Stimulated activated memory B cell treated with anti-CD40 and anti-IgM and Interleukin-4, amounts not matched to agents 10 μg/mL and 1 μg/mL and 100 μg/mL, for 72 hours (primary cell): Measurements from ENCODE around the gene LRRN1.

ENCODE experiments used
- ATAC-seq: fragments of 150-1000 bp; cut with Tn5 transposase; 2 replicates; pipeline ENCODE4 v1.10.0; 2021
- H3K27ac Mint-ChIP-seq: one replicate; pipeline ENCODE4 v1.8.0; 2022; ENCODE audit warnings: mild to moderate bottlenecking, mixed read lengths
- H3K27me3 Mint-ChIP-seq: one replicate; pipeline ENCODE4 v1.8.0; 2022; ENCODE audit warnings: mixed read lengths
- H3K36me3 Mint-ChIP-seq: one replicate; pipeline ENCODE4 v1.8.0; 2022; ENCODE audit warnings: mixed read lengths
- H3K4me1 Mint-ChIP-seq: one replicate; pipeline ENCODE4 v1.8.0; 2022; ENCODE audit warnings: mixed read lengths
- H3K4me3 Mint-ChIP-seq: one replicate; pipeline ENCODE4 v1.8.0; 2022; ENCODE audit warnings: mild to moderate bottlenecking, moderate library complexity, mixed read lengths
- H3K9me3 Mint-ChIP-seq: one replicate; pipeline ENCODE4 v1.8.0; 2022; ENCODE audit warnings: mixed read lengths

LRRN1 gene

DNA sequence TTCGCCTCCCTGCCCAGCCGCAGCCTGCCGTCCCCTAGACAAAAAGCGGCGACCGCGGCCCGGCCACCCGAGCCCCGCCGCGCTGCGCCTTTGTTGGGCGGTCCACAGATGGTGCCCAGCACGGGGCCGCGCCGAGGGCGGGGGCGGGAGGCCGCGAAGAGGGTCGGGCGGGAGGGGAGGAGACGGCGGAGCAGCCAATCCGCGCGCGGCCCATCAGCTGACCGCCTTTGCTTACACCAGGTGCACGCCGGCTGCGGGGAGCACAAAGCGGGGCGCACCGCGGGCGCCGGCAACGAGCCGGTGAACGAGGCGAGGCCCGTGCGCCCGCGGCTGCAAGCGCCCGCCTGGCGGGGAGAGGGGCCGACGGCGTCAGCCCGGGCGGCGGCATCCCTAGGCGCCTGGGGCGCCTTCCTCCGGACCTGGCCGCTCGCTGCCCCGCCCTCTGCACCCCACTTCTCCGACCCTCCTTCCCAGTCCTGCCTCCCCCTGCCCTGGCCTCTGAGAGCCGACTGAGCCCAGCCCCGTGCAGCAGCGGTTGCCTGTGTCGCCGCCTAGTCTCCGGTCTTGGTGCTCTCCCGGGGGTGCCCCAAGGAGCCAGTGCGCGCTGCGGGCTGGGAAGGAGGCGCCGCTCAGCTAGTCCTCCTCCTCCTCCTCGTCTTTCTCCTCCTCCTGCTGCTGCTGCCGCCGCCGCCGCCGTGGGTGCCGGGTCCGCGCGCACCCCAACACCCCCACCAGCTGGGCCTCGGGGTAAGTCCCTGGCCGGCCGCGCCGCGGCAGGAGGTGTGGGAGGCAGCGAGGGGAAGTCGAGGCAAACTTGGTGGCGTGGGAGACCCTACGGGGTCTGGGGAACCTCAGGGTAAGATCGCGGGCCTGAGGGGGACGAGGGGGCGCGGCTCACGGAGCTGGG is at the start of gene LRRN1:
Gene LRRN1 (plus strand): TSS at position 259 of the 907 bp plus-strand sequence. CDS start 45,211 bp downstream, outside the sequence.
- Mint-ChIP-seq H3K4me1 (peaks cover 31% of the 10 kb centered on the region), H3K4me3 (peak within 1 kb of the TSS; percentile 93), H3K27me3 (peaks cover 12% of the 10 kb centered on the region), H3K27ac (peak within 1 kb of the TSS; percentile 81), H3K36me3 (peaks cover 3% of the 10 kb centered on the region), H3K9me3 (peaks cover 1% of the 10 kb centered on the region)
- ATAC-seq, result peak; percentile 90

- no peaks in the 10 kb centered on the region for H3K27me3 Mint-ChIP-seq
- H3K9me3 Mint-ChIP-seq, result no peaks in the 10 kb centered on the region
- ATAC-seq, result no peak
- no peak overlapping the region for H3K27ac Mint-ChIP-seq
- H3K4me3 Mint-ChIP-seq, result no peak overlapping the region
- H3K4me1 Mint-ChIP-seq, result peaks cover 9% of the 10 kb centered on the region
- no peaks in the 10 kb centered on the region for H3K36me3 Mint-ChIP-seq
Observed at GRCh38 chr3:3753416-3753815, 45.8 kb upstream of the LRRN1 start.

- no peak overlapping the region for H3K4me3 Mint-ChIP-seq
- H3K27ac Mint-ChIP-seq, result no peak overlapping the region
- H3K27me3 Mint-ChIP-seq, result peaks cover 7% of the 10 kb centered on the region
- no peak for ATAC-seq
- no peaks in the 10 kb centered on the region for H3K4me1 Mint-ChIP-seq
- no peaks in the 10 kb centered on the region for H3K36me3 Mint-ChIP-seq
- no peaks in the 10 kb centered on the region for H3K9me3 Mint-ChIP-seq
Observed at GRCh38 chr3:3765661-3766060, 33.6 kb upstream of the LRRN1 start.

DNA sequence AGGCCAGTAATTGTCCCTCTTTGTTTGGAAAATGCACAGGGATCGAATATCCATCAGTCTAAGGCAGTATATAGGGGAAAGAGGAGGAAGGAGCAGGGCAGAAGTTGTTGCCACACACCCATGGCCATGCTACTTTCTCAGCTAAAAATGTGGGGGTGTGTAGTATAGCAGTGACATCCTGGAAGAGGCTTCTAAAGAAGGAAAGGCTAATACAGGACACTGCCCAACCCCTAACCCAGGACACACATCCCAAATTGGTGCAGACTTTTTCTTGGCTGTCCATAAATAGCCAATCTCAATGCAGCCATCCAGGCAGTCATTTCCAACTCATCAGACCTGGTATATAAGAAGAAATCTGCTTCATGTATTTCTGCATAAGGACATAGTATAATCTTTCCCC is 33.1 kb upstream of the LRRN1 start:
- H3K9me3 Mint-ChIP-seq, result no peaks in the 10 kb centered on the region
- no peaks in the 10 kb centered on the region for H3K36me3 Mint-ChIP-seq
- no peak overlapping the region for H3K27ac Mint-ChIP-seq
- no peak for ATAC-seq
- no peak overlapping the region for H3K4me3 Mint-ChIP-seq
- no peaks in the 10 kb centered on the region for H3K4me1 Mint-ChIP-seq
- H3K27me3 Mint-ChIP-seq, result peaks cover 7% of the 10 kb centered on the region

DNA sequence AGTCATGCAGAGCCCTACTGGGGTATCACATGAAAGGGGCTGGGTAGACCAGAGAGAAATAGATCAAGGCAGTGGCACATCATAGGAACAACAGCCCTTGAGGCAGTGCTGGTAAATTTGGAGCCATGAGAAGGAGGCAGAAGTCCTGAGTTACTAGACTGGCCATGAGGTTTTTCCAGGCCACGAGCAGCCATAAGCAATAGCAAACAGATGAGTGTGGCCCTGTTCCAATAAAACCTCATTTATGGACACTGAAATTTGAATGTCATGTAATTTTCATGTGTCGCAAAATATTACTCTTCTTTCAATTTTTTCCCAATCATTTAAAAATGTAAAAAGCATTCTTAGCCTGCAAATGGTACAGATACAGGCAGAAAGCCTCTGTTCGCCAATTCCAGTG is 28.1 kb upstream of the LRRN1 start:
- ATAC-seq, result no peak
- H3K9me3 Mint-ChIP-seq, result peaks cover 7% of the 10 kb centered on the region
- H3K36me3 Mint-ChIP-seq, result peaks cover 19% of the 10 kb centered on the region
- H3K4me1 Mint-ChIP-seq, result no peaks in the 10 kb centered on the region
- H3K4me3 Mint-ChIP-seq, result no peak overlapping the region
- no peak overlapping the region for H3K27ac Mint-ChIP-seq
- H3K27me3 Mint-ChIP-seq, result no peaks in the 10 kb centered on the region

GRCh38 chr3:3771567-3771966 is 27.7 kb upstream of the LRRN1 start:
- peaks cover 10% of the 10 kb centered on the region for H3K9me3 Mint-ChIP-seq
- H3K4me1 Mint-ChIP-seq, result no peaks in the 10 kb centered on the region
- H3K36me3 Mint-ChIP-seq, result peaks cover 24% of the 10 kb centered on the region
- ATAC-seq, result no peak
- H3K27me3 Mint-ChIP-seq, result no peaks in the 10 kb centered on the region
- H3K27ac Mint-ChIP-seq, result no peak overlapping the region
- no peak overlapping the region for H3K4me3 Mint-ChIP-seq

DNA sequence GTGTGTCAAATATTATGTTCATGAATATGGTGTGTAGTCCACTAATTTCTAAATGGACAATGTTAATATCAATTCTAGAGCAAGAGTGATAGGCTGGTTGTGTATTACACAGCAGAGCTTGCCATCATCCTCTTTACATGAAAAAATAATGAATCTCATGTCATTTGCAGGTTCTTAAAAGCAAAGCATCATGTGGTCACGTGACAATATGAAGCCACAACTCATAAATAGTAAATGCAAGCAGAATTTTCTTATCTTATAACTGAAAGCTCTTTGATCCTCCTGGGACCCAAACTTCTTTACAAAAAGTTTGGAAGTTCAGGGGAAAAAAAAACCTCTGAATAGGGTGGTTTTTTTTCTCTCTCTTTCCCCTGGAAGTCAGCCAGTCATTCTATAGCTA is 26.9 kb upstream of the LRRN1 start:
- Mint-ChIP-seq H3K4me3 (no peak overlapping the region), H3K27me3 (no peaks in the 10 kb centered on the region), H3K4me1 (no peaks in the 10 kb centered on the region), H3K36me3 (peaks cover 32% of the 10 kb centered on the region), H3K9me3 (peaks cover 12% of the 10 kb centered on the region), H3K27ac (no peak overlapping the region)
- no peak for ATAC-seq

DNA sequence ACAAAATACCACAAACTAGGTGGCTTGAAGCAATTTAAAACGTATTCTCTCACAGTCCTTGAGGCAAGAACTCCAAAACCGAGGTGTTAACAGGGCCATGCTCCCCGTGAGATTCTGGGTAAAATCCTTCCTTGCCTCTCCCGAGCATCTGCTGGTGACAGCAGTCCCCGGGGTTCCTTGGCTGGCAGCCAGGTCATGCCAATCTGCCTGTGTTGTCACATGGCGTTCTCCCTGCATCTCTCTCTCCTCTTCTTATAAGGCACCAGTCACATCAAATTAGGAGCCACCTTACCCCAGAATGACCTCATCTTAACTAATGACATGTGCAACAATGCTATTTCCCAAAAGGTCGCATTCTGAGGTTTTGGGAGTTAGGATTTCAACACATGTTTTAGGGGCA is 26.3 kb upstream of the LRRN1 start:
- Mint-ChIP-seq H3K27ac (no peak overlapping the region), H3K4me1 (no peaks in the 10 kb centered on the region), H3K27me3 (no peaks in the 10 kb centered on the region), H3K36me3 (peaks cover 33% of the 10 kb centered on the region), H3K9me3 (peaks cover 12% of the 10 kb centered on the region), H3K4me3 (no peak overlapping the region)
- ATAC-seq, result no peak

DNA sequence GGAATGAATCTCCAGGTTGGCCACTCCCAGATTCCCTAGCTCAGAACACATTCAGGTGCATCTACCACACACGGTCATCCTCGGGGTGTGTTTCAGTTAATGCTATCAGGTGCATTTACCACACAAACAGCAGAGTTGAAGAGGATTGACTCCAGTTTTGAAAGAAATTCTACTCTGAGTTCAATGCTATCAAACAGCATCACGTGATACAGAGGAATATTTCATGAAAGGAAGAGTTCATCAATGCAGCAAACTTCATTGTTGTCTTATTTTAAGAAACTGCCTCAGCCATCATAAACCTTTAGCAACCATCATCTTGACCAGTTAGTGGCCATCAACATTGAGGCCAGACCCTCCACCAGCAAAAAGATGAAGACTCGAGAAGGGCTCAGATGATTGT is 22.6 kb upstream of the LRRN1 start:
- Mint-ChIP-seq H3K27me3 (no peaks in the 10 kb centered on the region), H3K9me3 (peaks cover 12% of the 10 kb centered on the region), H3K4me1 (no peaks in the 10 kb centered on the region), H3K36me3 (peaks cover 33% of the 10 kb centered on the region), H3K27ac (no peak overlapping the region), H3K4me3 (no peak overlapping the region)
- ATAC-seq, result no peak

DNA sequence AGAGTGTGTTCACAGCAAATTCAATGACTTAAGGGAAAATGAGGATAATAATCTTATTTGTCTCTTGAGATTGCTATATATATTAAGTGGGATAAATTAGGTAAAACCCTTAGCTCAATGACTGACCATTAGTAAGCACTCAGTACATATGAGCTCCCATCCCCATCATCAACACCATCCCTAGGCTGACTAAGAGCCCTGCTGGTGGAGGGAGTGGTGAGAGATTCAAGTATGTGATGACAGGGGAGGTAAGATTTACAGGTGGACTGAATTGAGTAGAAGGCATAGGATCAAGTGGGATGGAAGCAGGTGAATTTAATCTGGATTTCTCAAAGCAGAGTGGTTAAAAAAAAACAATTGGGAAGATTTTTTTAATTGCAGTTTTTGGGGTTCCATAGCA is 21.0 kb upstream of the LRRN1 start:
- no peak overlapping the region for H3K4me3 Mint-ChIP-seq
- peaks cover 33% of the 10 kb centered on the region for H3K36me3 Mint-ChIP-seq
- H3K4me1 Mint-ChIP-seq, result no peaks in the 10 kb centered on the region
- H3K27me3 Mint-ChIP-seq, result no peaks in the 10 kb centered on the region
- ATAC-seq, result no peak
- H3K9me3 Mint-ChIP-seq, result peaks cover 12% of the 10 kb centered on the region
- H3K27ac Mint-ChIP-seq, result no peak overlapping the region

GRCh38 chr3:3778641-3779270 is 20.5 kb upstream of the LRRN1 start:
- Mint-ChIP-seq H3K36me3 (peaks cover 33% of the 10 kb centered on the region), H3K27ac (no peak overlapping the region), H3K9me3 (peaks cover 12% of the 10 kb centered on the region), H3K4me1 (no peaks in the 10 kb centered on the region), H3K27me3 (no peaks in the 10 kb centered on the region), H3K4me3 (no peak overlapping the region)
- no peak for ATAC-seq

GRCh38 chr3:3782457-3782856 is 16.8 kb upstream of the LRRN1 start:
- no peak for ATAC-seq
- Mint-ChIP-seq H3K27ac (no peak overlapping the region), H3K9me3 (peaks cover 3% of the 10 kb centered on the region), H3K36me3 (no peaks in the 10 kb centered on the region), H3K4me1 (no peaks in the 10 kb centered on the region), H3K4me3 (no peak overlapping the region), H3K27me3 (no peaks in the 10 kb centered on the region)

DNA sequence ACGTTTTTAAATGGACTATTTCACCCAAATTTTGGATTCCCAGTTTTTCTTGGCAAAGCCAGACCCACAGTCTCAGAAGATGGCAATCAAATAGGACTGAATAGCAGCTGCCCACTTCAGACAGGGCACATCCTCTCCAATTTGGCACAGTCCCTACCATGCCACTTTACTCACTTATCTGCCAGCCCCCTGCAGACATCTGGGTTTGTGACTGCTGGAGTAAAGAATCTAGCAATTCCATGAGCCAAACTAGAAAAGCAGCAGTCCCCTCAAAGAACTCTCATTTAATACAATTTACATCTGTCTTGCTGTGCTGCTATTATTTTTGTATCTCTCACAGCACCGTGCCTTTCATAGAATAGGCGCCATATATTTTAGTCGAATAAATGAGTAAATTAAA is 16.0 kb upstream of the LRRN1 start:
- Mint-ChIP-seq H3K27ac (no peak overlapping the region), H3K4me1 (no peaks in the 10 kb centered on the region), H3K27me3 (no peaks in the 10 kb centered on the region), H3K4me3 (no peak overlapping the region), H3K9me3 (peaks cover 3% of the 10 kb centered on the region), H3K36me3 (no peaks in the 10 kb centered on the region)
- ATAC-seq, result no peak

DNA sequence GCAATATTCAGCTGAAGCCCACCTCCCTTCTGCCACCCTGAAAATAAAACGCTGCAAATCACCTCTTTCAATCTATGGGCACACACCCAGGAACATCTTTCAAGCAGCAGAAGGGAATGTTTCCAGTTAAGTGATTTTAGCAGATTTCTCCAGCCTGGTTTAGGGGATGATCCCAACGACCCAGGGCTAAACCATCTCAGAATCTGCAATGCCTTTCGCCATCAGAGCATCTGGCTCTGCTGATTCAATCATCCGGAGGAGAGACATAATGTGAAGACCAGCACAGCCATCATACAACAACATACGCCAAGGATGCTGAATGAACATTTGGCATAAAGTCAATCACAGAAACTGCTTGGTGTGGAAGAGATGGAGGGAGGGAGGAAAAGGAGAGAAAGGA is 15.5 kb upstream of the LRRN1 start:
- Mint-ChIP-seq H3K9me3 (peaks cover 3% of the 10 kb centered on the region), H3K4me3 (no peak overlapping the region), H3K36me3 (no peaks in the 10 kb centered on the region), H3K27me3 (no peaks in the 10 kb centered on the region), H3K4me1 (no peaks in the 10 kb centered on the region), H3K27ac (no peak overlapping the region)
- ATAC-seq, result no peak

DNA sequence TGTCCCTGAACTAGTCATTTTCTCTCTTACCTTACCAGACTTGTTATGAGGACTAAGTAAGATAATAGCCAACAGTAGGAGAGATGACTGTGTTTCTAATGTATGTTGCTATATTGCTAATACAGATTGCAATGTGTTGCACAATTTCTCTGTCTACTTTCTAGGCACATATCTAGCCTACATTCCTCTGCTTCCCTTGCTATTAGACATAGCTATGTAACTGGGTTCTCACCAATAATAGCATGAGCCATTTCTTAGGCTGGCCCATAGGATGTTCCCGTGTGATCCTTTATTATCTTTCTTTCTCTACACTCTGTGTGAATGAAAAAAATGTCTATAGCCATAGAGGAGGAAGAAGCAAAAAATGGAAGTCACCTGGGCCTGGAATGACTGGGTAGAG is 6.8 kb upstream of the LRRN1 start:
- Mint-ChIP-seq H3K4me3 (no peak overlapping the region), H3K4me1 (no peaks in the 10 kb centered on the region), H3K27me3 (no peaks in the 10 kb centered on the region), H3K27ac (no peak overlapping the region), H3K9me3 (peaks cover 11% of the 10 kb centered on the region), H3K36me3 (peaks cover 12% of the 10 kb centered on the region)
- ATAC-seq, result no peak

GRCh38 chr3:3798631-3799113 is 559 bp upstream of the LRRN1 start:
- peak; percentile 62 for ATAC-seq
- peak overlapping the region; percentile 81 for H3K27ac Mint-ChIP-seq
- peaks cover 12% of the 10 kb centered on the region for H3K27me3 Mint-ChIP-seq
- peaks cover 31% of the 10 kb centered on the region for H3K4me1 Mint-ChIP-seq
- H3K4me3 Mint-ChIP-seq, result peak overlapping the region; percentile 93
- peaks cover 8% of the 10 kb centered on the region for H3K9me3 Mint-ChIP-seq
- H3K36me3 Mint-ChIP-seq, result peaks cover 10% of the 10 kb centered on the region
